Uterus (tissue), 4 donors: Measurements from ENCODE around the gene TBC1D16. TPM values are rescaled to one million over a fixed set of nuclear protein-coding genes. Genes with fewer than 3 reads are reported as not detected.
A peak's percentile ranks its signal among the peaks of the same experiment; 100 is the strongest.

Experiments
- DNase-seq, 2 donors: peaks; one replicate each; pipeline ENCODE4 v3.0.0-alpha.2; 2019 to 2020
- H3K27ac ChIP-seq, 2 donors: fragments of 200-600 bp; sonication (generic); 1 replicate in 1 of 2; 2 replicates in 1 of 2; pipeline ENCODE4 v1.5.1; 2016 to 2018
- H3K27me3 ChIP-seq, 2 donors: fragments of 200-600 bp; sonication (generic); one replicate each; pipeline ENCODE4 v1.5.1; 2018 to 2019; ENCODE audit warnings: control low read depth in 1 of 2
- H3K36me3 ChIP-seq, 2 donors: fragments of 200-600 bp; sonication (generic); one replicate each; pipeline ENCODE4 v1.5.1; 2019; ENCODE audit warnings: control low read depth in 1 of 2
- H3K4me1 ChIP-seq, 2 donors: fragments of 200-600 bp; sonication (generic); one replicate each; pipeline ENCODE4 v1.5.1; 2018 to 2019; ENCODE audit warnings: control low read depth in 1 of 2
- H3K4me3 ChIP-seq, 2 donors: fragments of 200-600 bp; sonication (generic); 1 replicate in 1 of 2; 2 replicates in 1 of 2; pipeline ENCODE4 v1.5.1; 2018 to 2019; ENCODE audit warnings: mild to moderate bottlenecking in 1 of 2
- H3K9me3 ChIP-seq, 2 donors: fragments of 200-600 bp; sonication (generic); one replicate each; pipeline ENCODE4 v1.5.1; 2019; ENCODE audit warnings: control low read depth in 1 of 2
- POLR2A ChIP-seq, 2 donors: fragments of 450-650 bp; IDR thresholded peaks; one replicate each; pipeline ENCODE4 v1.6.1; 2016; ENCODE audit warnings: antibody characterized with exemption in 2 of 2, mild to moderate bottlenecking in 1 of 2, moderate library complexity in 1 of 2
- intact Hi-C: fragments of 100-400 bp; cut with DNase I; formaldehyde crosslinking; loops from one replicate; pipeline ENCODE4 v1.15.1; 2023; ENCODE audit warnings: low total_unique reads
- total RNA-seq, 4 donors: library from RNA; depleted of rRNA in 3 of 4; stranded (reverse); fragments of >200 nt in 3 of 4; gene quantifications; one replicate each; pipeline versions ENCODE4 v1.1.0 to v1.2.4, GENCODE V29; 2014 to 2023
- TF ChIP-seq, protein P1 (sequence below), 4 experiments: fragments of 200-600 bp in 2 of 4; fragments of 450-650 bp in 2 of 4; sonication (generic) in 2 of 4; IDR thresholded peaks; one replicate each; pipeline ENCODE4 v1.5.1; 2016 to 2019; ENCODE audit warnings: antibody characterized with exemption in 4 of 4, mild to moderate bottlenecking in 2 of 4, moderate library complexity in 1 of 4
- donor health status: DM: yes; HTN: yes; CAD: no.

Gene TBC1D16
- total RNA-seq, 4 donors from 2014 or later: 3.8 to 58.2 (median 18.3) TPM

DNA sequence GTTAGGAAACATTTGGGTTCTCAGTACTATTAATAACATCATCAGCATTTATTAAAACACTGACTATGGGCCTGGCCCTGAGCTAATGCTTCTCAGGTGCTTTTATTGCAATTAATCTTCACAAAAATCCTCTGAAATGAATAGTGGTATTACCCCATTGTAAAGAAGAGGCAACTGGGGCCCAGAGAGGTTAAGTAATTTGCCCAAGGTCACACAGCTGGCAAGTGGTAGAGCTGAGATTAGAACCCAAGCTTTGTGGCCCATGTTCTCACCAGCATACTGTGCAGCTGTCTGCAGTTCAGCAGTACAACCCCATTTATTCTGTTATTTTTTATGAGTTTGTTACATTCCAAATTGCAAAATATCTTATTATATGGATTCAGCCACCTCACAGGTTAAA is 82.3 kb downstream of the TBC1D16 start:
- Histone ChIP-seq H3K4me3 (no peak overlapping the region), H3K27ac (no peak overlapping the region), H3K9me3 (no peaks in the 10 kb centered on the region), H3K27me3 (no peaks in the 10 kb centered on the region), H3K4me1 (peaks cover 0 to 10% of the 10 kb centered on the region in 2 donors), H3K36me3 (no peaks in the 10 kb centered on the region)
- intact Hi-C loops: no loop called here
- no peak for DNase-seq
- TF ChIP-seq, protein P1, sequence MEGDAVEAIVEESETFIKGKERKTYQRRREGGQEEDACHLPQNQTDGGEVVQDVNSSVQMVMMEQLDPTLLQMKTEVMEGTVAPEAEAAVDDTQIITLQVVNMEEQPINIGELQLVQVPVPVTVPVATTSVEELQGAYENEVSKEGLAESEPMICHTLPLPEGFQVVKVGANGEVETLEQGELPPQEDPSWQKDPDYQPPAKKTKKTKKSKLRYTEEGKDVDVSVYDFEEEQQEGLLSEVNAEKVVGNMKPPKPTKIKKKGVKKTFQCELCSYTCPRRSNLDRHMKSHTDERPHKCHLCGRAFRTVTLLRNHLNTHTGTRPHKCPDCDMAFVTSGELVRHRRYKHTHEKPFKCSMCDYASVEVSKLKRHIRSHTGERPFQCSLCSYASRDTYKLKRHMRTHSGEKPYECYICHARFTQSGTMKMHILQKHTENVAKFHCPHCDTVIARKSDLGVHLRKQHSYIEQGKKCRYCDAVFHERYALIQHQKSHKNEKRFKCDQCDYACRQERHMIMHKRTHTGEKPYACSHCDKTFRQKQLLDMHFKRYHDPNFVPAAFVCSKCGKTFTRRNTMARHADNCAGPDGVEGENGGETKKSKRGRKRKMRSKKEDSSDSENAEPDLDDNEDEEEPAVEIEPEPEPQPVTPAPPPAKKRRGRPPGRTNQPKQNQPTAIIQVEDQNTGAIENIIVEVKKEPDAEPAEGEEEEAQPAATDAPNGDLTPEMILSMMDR (IDR thresholded peaks at IDR 0.05): no peak

- Histone ChIP-seq H3K4me3 (no peak overlapping the region), H3K27ac (no peak overlapping the region)
- TF ChIP-seq, protein P1 (IDR thresholded peaks at IDR 0.05): no peak
- no peak for TF ChIP-seq POLR2A (IDR thresholded peaks at IDR 0.05)
Observed at GRCh38 chr17:79952901-79953300, 82.8 kb downstream of the TBC1D16 start.

DNA sequence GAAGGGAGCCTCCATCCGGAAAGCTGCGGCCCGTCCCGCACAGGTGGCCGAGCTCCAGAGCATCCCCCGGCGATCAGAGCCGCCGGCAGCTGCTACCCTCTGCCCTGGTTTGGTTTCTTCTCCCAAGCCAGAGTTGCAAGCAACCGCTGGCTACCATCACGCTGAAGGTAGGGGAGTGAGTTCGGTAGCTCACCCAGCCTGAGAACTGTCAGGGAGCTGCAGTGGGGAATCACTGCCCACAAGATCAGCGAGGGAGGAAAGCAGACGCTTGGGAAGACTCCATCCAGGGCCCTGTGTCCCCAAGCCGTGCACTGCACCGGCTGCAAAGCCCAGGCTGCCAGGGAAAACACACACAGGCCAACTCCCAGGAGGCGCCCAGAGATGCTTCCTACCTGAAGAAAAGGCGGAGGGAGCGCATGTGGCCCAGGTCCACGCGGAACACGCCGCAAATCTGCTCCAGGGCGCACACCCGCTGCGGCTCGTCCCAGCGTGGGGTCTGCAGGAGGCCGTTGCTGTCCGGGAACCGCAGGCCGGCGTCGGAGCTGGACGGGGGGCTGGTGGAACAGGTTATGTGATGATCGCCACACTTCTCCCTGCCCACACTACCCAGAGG is 83.3 kb downstream of the TBC1D16 start:
- no peaks in the 10 kb centered on the region for H3K9me3 ChIP-seq
- no peak overlapping the region for H3K4me3 ChIP-seq
- no peaks in the 10 kb centered on the region for H3K36me3 ChIP-seq
- H3K27ac ChIP-seq: peak overlapping the region in 1 of 2 donors; percentile 43
- H3K4me1 ChIP-seq: peaks cover 0 to 10% of the 10 kb centered on the region in 2 donors
- H3K27me3 ChIP-seq: no peaks in the 10 kb centered on the region
- intact Hi-C loops: no loop called here
- no peak for TF ChIP-seq POLR2A (IDR thresholded peaks at IDR 0.05)
- TF ChIP-seq, protein P1 (IDR thresholded peaks at IDR 0.05): no peak
- peak in 1 of 2 donors; percentile 15 for DNase-seq

More at GRCh38 chr17:79952901-79953300, 82.8 kb downstream of the TBC1D16 start:
- Histone ChIP-seq H3K36me3 (no peaks in the 10 kb centered on the region), H3K27me3 (no peaks in the 10 kb centered on the region), H3K9me3 (no peaks in the 10 kb centered on the region), H3K4me1 (peaks cover 0 to 10% of the 10 kb centered on the region in 2 donors)
- peak in 1 of 2 donors; percentile 4 for DNase-seq
- intact Hi-C loops: no loop called here

DNA sequence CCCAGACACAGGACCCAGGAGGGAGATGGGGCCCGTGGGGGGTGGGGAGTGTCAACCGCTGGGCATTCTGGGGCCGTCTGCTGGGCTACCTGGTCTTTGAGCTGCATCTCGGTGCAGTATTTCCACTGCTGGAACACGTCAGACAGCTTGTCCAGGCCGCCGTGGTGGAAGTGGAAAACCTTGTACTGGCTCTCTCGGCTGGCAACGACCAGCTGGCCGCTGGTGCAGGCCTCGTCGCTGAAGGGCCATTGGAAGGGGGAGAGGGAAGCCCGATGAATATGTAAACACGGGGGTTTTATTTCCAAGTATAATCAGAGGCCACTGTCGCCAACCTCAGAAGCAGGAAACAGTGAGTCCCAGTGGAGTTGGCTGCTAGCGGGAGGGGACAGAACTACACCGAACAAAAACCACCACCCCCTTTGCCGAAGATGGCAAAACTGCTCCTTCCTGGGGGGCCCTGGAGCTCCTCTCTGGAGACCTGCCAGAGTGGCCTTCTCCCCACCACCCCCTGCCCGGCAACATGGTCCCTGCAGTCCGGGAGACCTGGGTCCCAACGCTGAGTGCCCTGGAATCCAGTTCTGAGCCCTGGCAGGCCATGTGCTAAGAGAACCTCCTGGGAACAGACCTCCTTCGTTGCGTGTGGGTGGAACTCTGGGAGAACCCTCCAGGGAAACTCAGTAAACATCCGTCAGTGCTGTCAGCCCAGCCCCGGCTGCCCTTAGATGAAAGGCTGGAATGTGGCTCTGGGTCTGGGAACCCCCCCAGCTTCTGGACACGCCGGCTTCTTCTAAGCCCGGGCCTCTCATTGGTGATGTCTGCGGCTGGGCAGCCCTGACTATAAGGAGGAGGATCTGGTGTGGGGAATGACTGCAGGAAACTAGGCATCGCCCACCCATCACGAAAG is 84.1 kb downstream of the TBC1D16 start:
- DNase-seq: peak in 1 of 2 donors; percentile 37
- Histone ChIP-seq H3K9me3 (no peaks in the 10 kb centered on the region), H3K4me3 (no peak overlapping the region)

More for the DNA sequence above, 84.1 kb downstream of the TBC1D16 start:
- TF ChIP-seq POLR2A (IDR thresholded peaks at IDR 0.05): no peak
- TF ChIP-seq, protein P1 (IDR thresholded peaks at IDR 0.05): no peak
- Histone ChIP-seq H3K36me3 (no peaks in the 10 kb centered on the region), H3K27ac (peak overlapping the region in 1 of 2 donors; percentile 43), H3K27me3 (no peaks in the 10 kb centered on the region), H3K4me1 (peaks cover 0 to 10% of the 10 kb centered on the region in 2 donors)
- intact Hi-C loops: no loop called here
